Measurements from ENCODE around the gene CTDSP2.

CTDSP2 gene

DNA sequence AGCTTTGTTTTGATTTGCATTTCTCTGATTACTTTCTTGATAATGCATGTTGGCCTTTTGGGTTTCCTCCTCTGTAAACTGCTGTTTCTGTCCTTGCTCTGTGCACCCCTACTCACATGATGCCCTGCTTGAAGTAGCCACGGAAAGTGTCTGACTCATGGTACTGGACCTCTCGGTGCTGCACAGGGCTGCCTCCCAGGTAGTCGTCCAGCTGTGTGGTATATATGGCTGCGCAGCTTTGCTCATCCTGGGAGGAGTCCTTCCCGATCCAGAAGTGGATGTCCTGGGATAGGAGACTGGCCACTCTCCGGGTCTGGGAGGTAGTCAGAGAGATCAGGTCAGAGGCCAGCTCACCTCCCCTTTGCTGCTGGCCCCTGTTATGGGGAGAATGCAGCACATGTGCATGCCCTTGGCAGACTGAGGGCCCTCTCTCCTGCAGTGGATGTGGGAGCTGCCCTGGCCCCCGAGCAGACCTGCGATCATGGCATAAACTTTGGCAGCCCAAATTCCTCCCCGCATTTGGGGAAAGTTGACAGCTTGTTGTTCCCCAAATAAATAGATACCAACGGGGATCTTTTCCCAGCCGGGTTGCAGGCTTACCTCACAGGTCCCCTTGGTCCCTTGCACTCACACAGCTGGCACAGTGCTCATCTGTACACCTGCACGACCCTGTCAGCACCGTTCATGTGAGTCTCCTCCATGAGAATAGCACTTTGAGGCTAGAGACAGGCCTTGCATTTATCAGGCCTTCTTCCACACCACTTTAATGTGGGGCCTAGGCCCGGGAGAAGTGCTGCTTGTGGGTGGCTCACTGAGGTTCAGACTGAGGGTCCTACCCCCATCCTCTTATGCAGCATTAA, 33.2 kb downstream of the CTDSP2 start:
- no peak for DNase-seq

- no peak for DNase-seq
These were observed 35.3 kb downstream of the CTDSP2 start for GRCh38 chr12:57811028-57811755.

- DNase-seq = no peak
These were observed 36.1 kb downstream of the CTDSP2 start for GRCh38 chr12:57810450-57810849.

DNA sequence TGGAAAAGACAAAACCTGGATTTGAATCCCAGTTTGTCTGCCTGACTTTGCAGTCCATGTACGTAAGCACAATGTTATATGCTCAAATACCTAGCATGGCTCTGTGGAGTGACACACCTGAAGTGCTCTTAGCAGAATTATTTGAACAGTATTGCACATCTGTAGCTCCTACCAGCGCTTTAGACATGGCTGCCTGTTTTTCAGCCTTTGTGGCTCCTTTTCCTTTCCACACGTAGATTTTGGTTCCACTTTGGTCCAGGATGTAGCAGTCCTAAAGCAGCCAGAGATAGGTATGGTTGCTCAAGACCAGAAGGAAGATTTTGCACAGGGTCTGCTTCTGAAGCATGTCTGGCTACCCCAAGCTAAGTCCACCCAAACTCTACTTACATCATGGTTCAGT, 37.1 kb downstream of the CTDSP2 start:
- DNase-seq = no peak

- DNase-seq = no peak
These were observed 38.2 kb downstream of the CTDSP2 start for GRCh38 chr12:57808351-57808750.

GRCh38 chr12:57807285-57807684, 39.2 kb downstream of the CTDSP2 start:
- DNase-seq = no peak

DNA sequence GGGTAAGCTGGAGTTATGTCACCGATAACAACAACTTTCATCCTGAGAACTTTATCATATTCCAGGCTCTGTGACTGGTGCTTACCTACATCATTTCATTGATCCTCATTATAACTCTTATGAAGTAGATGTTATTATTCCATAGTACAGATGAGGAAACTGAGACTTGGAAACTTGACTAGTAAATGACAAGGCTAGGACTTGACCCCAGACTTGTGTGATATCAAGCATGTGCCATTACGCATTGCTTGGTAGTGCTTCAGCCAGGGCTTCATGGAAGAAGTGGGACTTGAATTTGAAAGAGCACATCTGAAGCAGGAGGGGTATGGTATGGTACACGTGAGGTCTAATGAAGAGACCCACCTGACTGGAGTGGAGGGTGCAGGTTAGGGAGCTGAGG, 39.9 kb downstream of the CTDSP2 start:
- no peak for DNase-seq

DNA sequence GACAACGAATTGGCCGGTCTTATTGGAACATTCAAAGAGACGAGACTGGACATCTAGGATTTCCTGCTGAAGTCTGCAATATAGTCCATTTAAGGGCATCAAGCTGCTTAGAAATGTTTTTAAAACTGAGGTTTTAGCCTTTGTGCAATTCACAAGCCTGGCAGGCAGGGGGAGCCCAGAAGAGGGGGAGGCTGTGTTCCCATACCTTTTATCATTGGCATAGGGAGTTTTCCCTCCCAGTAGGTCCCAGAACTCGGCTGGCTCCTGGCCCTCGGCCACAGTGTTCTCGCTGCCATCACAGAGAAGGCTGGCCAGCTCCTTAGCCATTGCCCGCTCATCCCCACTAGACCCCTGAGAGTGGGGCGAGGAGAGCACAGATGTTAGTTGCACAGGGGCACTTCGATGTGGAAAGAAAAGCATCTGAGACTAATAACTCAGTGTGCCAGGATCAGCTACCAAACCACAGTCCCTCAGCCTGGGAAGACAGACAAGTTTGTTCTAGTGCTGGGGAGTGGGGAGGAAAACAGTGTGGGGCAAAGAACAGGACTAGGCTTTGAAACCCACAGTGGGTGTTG, 43.1 kb downstream of the CTDSP2 start:
- DNase-seq = no peak

DNA sequence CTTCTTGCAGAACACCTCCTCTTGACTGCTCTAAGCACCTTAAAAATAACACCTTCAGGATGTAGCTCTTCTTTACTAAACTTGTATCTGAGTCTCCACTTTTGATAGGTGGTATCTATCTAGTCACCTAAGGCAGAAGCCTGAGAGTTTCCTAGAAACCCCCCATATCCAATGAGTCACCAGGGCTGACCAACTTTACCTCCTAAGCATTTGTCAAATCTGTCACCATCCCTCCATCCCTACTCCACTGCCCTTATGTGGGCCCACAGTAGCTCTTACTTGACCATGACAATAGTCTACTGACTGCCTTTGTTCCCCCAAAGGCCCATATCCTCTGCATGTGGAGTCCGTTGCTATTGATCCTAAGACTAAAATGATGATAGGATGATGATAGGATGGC, 43.9 kb downstream of the CTDSP2 start:
- no peak for DNase-seq

DNA sequence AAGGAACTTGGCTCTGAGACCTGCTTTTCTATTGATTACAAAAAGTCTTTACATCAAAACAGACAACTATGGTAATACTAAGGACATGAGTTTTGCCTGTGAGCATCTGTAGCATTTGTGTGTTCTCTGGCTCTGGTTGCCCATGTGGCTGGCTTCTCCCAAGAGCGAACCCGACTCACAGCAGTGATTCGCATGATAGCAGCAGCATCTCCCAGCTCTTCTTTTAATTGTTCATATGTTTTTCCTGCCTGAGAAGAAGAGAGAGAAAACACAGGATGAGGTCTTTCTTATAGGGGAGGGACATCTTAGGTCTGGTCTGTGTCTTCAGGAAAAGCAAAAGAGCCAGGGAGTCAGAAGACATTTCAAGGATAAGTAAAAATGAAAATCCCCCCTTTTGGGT, 45.6 kb downstream of the CTDSP2 start:
- no peak for DNase-seq

GRCh38 chr12:57797933-57798332, 48.6 kb downstream of the CTDSP2 start:
- no peak for DNase-seq

DNA sequence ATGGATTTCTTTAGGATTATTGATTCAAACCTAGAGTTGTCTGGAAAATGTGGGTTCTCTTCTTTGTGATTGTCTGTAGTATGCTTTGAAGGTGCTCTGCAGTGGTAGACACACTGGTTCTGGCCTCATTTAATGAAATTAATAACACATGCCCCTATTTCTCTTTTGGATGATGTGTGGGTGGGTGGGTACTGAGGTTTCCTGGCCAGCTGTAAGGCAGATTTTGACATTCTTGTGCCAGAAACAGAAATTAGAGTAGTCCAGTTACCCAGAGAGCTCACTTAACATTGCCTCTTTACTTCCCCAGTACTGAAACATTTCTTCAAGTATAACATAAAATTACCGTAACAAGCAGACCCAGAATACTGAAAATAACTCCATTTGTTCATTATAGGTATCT, 49.5 kb downstream of the CTDSP2 start:
- no peak for DNase-seq

DNA sequence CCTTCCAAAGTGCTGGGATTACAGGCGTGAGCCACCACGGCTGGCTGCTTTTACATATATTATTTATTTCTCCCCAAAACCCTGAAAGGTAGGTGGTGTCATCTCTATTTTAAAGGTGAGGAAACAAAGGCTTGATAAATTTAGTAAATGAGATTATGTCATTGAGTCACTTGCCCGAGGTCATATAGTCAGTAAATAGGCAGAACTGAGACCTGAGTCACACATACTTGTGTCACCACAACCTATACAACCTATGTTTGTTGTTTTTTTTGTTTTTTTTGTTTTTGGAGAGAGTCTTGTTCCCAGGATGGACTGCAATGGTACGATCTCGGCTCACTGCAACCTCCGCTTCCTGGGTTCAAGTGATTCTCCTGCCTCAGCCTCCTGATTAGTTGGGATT, 51.2 kb downstream of the CTDSP2 start:
- no peak for DNase-seq

DNA sequence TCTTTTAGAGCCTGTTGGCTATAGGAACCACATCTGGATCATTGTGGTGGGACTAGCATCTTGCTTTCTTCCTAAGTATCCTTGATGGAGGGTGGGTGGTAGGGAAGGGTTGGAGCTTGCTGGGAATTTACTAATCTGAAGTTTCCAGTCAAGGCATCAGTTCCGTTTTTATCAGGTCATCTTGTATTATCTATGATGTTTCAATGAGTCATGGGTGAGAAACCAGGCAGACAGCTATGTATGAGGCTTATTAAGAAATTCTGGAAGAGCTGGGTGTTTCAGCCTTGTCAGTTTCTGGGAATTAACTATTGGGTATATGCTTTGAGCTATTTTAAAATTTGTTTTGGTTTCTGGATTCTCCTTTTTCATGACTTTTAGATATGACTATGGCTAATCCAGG, 52.6 kb downstream of the CTDSP2 start:
- DNase-seq = no peak

- DNase-seq = no peak
These were observed 62.7 kb downstream of the CTDSP2 start for GRCh38 chr12:57783861-57784260.

- no peak for DNase-seq
These were observed 63.1 kb downstream of the CTDSP2 start for GRCh38 chr12:57783466-57783801.

DNA sequence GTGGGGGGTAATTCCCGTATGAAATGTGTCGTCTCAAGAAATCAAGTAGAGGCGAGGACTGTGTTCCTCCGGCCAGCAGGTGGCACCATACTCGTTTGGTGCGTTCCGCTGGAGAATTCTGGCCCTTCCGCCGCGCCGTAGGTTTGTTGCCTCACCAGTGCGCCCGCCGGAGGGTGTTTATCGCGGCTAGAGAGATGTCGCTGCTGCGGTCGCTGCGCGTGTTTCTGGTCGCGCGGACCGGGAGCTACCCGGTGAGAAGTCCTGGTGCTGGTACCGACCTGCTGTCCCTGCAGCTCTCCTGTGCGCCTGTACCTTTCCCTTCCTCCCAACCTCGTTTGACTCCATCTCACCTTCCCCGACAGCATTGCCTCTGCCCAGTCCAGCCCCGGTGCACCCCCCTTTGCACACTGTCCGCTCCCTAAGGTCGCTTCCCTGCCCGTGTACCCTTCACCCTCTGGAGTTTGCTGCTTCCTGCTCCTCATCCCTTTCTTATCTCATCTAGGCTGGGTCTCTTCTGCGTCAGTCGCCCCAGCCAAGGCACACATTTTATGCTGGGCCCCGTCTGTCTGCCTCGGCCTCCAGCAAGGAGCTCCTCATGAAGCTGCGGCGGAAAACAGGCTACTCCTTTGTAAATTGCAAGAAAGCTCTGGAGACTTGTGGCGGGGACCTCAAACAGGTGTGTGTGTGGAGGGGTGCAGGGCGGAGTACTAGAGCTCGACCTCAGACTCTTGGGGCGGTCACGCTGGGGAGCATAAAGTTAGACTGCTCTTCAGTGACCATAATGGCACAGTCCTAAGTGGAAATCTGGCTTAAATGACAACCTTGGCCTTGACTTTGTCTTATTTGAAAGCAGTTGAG, 63.7 kb downstream of the CTDSP2 start, which contains the start of gene TSFM:
TSFM (plus strand) TSS at position 180 of the 858 bp plus-strand sequence; CDS start at position 195, 15 bp downstream.
- peak; percentile 83 for DNase-seq

GRCh38 chr12:57782243-57782607, 64.3 kb downstream of the CTDSP2 start:
- DNase-seq = no peak

DNA sequence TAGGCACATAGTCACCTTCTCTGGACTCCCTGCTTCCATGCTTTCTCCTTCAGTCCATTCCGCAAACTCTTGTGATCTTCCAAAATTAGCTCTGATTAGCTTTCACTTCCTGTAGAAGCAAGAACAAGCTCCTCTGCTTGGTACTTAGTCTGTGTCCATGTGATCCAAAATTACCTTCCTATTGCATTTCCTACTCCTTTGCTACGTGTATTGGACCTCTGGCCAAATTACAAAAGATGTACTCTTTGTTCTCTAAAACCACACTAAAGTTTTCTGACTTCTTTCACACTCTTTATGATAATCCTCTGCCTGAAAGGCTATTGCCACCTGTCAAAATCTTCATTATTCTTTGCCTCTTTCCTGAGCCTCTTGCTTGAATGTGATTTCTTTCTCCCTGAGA, 64.7 kb downstream of the CTDSP2 start:
- DNase-seq = no peak

- no peak for DNase-seq
These were observed 65.3 kb downstream of the CTDSP2 start for GRCh38 chr12:57781244-57781643.

DNA sequence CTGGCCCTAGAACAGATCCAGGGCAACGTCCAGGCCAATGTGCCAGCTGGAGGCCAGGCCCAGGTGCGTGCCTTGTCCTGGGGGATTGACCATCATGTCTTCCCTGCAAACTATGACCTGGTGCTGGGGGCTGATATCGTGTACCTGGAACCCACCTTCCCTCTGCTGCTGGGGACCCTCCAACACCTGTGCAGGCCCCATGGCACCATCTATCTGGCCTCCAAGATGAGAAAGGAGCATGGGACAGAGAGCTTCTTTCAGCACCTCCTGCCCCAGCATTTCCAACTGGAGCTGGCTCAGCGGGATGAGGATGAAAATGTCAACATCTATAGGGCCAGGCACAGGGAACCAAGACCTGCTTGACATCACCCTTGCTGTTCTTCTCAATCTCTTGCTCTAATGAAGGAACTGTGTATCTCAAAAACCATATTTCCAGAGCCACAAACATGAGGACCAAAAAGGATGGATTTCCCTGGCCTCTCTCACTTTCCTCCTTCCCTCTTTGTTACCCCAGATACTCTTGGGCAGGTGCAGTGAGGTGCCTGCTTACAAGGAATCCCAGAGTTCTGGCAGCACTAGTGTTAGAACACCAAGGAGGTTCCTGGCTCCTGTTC, 66.1 kb downstream of the CTDSP2 start:
- no peak for DNase-seq

- no peak for DNase-seq
These were observed 66.8 kb downstream of the CTDSP2 start for GRCh38 chr12:57779736-57780135.

GRCh38 chr12:57777911-57778310, 68.6 kb downstream of the CTDSP2 start:
- DNase-seq = no peak
